Coronary artery (tissue), 2 donors: ENCODE results near the gene BIRC3.

Experiments
- DNase-seq: peaks from one replicate; pipeline ENCODE4 v3.0.0-alpha.2; 2017; ENCODE audit warnings: low spot score
- H3K27ac ChIP-seq, 2 donors: fragments of 200-600 bp; sonication (generic); one replicate each; pipeline ENCODE4 v1.5.1; 2016 to 2019
- H3K4me3 ChIP-seq: fragments of 200-600 bp; sonication (generic); 2 replicates; pipeline ENCODE4 v1.5.1; 2016; ENCODE audit warnings: mild to moderate bottlenecking, moderate library complexity
- TF ChIP-seq, protein P1 (sequence below): fragments of 200-600 bp; sonication (generic); IDR thresholded peaks from one replicate; pipeline ENCODE4 v1.5.1; 2019; ENCODE audit warnings: antibody characterized with exemption

BIRC3 gene

DNA sequence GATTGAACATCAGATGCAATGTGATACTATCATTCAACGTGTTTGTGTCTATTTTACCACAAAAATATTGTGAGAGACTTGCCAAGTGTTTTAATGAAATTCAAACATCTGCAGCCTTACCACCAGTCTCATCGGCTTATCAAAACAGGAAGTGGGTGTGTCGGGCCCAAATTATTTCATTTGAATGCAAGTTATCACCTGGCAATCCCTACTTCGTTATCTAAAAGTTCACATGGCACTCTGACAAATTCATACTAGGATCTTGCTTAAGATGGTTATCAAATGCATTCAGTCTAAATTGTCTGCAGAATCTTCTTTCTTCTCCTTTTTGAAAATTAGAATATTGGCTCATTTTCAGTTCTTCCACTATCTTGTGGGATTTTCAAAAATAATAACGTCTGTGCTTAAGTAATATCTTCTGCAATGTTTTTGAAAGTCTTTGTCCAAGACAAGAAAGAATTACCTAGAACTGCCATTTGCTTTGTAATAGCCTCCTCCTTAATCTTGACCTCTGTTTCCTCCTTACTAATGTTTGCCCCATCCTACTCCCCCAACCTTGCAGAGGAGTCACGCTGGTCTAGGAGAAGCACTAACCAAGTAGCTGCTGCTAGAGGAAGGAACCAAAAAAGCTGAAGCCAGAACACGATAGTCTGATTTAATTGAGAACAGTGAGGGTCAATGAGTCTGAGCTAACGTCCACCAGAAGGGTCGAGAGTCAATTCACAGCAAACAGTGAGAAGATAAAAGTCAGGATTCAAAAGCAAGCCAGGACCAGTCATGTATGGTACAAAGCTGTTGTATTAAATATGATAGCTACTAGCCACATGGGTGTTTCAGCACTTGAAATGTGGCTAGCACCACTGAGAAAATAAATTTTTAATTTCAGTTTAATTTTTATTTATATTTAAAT is 10.2 kb upstream of the BIRC3 start:
- TF ChIP-seq, protein P1, sequence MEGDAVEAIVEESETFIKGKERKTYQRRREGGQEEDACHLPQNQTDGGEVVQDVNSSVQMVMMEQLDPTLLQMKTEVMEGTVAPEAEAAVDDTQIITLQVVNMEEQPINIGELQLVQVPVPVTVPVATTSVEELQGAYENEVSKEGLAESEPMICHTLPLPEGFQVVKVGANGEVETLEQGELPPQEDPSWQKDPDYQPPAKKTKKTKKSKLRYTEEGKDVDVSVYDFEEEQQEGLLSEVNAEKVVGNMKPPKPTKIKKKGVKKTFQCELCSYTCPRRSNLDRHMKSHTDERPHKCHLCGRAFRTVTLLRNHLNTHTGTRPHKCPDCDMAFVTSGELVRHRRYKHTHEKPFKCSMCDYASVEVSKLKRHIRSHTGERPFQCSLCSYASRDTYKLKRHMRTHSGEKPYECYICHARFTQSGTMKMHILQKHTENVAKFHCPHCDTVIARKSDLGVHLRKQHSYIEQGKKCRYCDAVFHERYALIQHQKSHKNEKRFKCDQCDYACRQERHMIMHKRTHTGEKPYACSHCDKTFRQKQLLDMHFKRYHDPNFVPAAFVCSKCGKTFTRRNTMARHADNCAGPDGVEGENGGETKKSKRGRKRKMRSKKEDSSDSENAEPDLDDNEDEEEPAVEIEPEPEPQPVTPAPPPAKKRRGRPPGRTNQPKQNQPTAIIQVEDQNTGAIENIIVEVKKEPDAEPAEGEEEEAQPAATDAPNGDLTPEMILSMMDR = no peak
- Histone ChIP-seq H3K27ac (no peak overlapping the region), H3K4me3 (no peak overlapping the region)
- no peak for DNase-seq

DNA sequence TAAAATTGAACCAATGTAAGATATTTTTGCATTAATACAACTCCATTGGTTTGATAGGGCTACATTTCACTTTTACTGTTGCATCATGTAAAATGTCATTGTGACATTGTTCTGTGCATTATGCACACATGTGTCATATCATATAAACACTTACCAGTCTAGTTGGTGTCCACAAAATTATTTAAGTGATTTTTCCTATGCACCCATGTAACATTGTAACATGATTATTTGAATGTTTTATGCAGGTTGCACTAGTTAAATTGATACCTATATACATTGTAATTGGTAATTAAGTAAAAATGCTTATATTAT is 9.6 kb upstream of the BIRC3 start:
- no peak overlapping the region for H3K27ac ChIP-seq
- TF ChIP-seq, protein P1 = no peak
- H3K4me3 ChIP-seq = no peak overlapping the region
- DNase-seq = no peak

DNA sequence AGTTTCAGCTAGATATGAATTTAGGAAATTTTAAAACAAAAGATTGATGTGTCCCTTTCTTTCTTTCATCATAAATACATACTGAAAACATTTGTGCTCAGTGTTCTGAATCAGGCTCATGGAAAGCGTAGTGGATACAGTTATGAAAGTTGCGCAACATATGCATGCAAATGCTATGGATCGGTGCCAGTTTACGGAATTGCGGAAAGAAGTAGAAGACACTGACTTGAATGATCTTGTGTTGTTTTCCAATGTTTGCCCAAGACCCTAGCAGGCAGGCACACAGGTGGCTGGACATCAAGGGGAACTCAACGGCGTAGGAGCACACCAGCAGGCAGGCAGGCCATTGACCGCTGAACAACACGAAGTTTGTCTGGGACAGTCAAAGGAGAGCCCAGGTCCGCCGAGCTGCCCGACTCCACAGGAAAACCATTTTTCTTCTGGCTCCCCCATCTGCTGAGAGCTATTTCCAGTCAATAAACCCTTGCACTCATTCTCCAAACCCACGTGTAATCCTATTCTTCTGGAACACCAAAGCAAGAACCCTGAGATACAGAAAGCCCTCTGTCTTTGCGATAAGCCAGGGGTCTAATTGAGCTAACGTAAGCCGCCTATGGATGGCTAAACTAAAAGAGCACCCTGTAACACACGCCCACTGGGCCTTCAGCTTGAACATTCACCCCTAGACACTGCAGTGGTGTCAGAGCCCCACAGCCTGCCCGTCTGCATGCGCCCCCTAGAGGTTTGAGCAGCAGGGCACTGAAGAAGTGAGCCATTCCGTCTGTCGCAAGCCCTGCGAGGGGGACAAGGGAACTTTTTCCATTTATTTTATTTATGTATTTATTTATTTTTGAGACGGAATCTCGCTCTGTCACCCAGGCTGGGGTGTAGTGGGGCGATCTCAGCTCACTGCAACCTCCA is 7.4 kb upstream of the BIRC3 start:
- TF ChIP-seq, protein P1 = no peak
- no peak for DNase-seq
- no peak overlapping the region for H3K27ac ChIP-seq
- H3K4me3 ChIP-seq = no peak overlapping the region

DNA sequence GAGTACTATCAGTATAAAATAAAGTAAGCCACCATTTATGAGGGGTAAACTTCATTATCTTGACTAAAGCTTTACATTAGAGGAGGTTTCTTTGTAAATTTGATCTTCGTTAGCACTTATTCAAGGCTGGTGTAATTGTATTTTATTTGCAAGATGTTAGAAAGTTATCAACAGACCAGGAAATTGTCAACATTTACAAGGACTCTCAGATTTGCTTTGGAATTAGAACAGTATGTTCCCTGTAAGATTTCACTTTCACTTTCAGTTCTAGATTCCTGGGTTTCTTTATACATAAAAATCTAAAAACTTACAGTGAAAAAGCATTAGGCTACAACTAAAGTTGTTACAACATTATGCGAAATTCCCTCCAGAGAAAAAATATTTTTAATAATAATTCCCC is 4.6 kb upstream of the BIRC3 start:
- peak overlapping the region; percentile 46 for H3K4me3 ChIP-seq
- TF ChIP-seq, protein P1 = no peak
- no peak for DNase-seq
- peak overlapping the region; percentile 51 to 62 for H3K27ac ChIP-seq

DNA sequence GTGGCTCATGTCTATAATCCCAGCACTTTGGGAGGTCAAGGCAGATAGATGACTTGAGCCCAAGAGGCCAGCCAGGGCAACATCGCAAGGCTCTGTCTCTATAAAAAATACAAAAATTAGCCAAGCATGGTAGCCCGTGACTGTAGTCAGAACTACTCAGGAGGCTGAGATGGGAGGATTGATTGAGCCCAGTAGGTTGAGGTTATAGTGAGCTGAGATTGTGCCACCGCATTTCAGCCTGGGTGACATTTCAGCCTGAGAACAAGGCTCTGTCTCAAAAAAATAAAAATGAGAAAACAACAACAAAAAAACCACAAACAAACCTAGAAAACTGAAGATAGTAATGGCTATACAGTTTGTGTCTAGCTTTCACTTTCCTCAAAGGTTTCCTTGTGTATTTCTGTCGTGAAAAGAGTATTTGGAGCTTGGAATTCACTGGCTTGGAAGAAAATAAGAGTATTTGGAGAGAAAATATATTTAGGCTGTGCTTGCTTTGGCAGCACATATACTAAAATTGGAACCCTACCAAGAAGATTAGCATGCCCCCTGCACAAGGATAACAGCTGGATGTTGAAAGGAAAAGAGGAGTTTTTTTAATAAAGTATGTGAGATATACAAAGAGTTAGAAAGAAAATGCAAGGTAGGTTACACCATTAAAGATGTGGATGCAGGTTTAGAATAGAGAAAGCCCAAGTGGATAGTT is 3.9 kb upstream of the BIRC3 start:
- peak overlapping the region; percentile 51 to 74 for H3K27ac ChIP-seq
- TF ChIP-seq, protein P1 = no peak
- H3K4me3 ChIP-seq = peak overlapping the region; percentile 46
- no peak for DNase-seq

DNA sequence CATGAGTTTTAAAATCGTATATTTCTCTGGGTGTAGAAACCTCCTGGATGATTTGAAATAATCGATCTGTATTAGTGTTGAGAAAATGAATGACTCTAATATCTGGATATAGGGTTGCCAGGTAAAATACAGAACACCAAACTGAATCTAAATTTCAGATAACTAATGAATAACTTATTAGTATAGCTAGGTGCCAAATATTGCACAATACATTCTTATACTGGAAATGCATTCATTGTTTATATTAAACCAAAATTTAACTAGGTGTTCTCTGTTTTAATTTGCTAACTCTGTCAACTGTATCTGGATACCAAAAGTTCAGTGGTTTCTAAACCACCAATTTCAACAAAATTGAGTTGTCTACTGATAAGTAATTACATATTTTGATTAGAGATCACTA is 2.5 kb upstream of the BIRC3 start:
- no peak overlapping the region for H3K4me3 ChIP-seq
- TF ChIP-seq, protein P1 = no peak
- H3K27ac ChIP-seq = no peak overlapping the region
- no peak for DNase-seq
